A549 treated with CORT108297 at 1 μM for 4 hours (cell line): ENCODE data around the gene CRYL1. TPM values are rescaled to one million over a fixed set of nuclear protein-coding genes. Genes with fewer than 3 reads are reported as not detected.

Source experiments
- total RNA-seq: library from RNA; stranded (reverse); fragments of 200-300 nt; extraction: Qiagen RNA extraction; gene quantifications from 5 replicates; pipeline ENCODE4 v1.2.3, GENCODE V29; 2022

The CRYL1 gene
- 4.9 to 6.8 TPM (median 5.5 TPM) in 5 replicates for total RNA-seq

DNA sequence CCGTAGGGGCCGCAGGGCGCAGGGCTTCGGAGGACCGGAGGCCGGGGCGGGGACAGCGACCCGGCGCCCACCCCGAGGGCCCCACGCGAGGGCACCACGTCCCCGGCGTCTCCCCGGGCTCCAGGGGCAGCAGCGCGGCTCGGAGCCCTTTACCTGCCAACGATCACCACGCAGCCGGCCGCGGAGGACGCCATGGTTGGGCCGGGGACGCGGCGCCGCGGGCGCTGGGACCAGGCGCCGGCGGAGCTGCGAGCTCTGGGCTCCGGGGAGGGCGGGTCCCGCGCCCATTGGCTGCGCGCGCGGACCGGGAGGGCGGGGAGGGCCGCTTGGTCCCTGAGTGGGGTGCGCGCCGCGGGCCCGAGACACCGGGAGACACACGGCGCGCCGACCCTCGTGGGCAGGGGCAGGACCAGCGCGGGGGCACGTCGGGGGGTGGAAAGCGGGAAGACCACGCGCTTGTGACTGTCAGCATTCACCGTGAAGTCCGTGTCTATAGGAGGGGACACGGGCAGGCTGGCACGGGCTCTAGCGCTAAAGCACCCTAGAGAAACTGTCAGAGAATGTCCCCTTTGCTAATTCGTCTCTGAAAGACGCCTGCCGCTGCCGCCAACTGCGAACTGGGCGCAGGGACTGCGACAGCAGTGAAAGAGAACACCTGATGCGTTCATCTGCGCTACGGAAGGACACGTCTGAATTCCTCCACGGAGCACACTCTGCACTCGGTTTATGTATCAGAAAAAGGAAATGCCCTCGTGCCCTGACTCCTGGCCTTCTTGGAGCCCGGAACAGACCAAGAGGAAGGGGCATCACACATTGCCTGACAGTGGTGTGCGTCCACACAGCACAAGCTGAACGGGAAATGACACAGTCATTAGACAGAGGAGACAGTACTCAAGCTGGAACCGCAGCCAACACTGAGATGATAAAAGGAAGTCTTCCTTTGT lies at the start of gene CRYL1:
Gene CRYL1 (minus strand): TSS at position 257 of the 944 bp plus-strand sequence. CDS start 63 bp downstream, at position 194.

GRCh38 chr13:20566898-20567874 lies 41.5 kb upstream of the CRYL1 start, which contains the start of gene IFT88:
TSS of gene IFT88 (plus strand) at chr13:20567157. CDS start at chr13:20574386, 7,229 bp downstream.

Other genes with a start within 250 kb of the CRYL1 start
- 8.6 to 11.9 TPM (median 9.7 TPM) in 5 replicates for gene IFT88, start 41.3 kb upstream of the CRYL1 start, total RNA-seq
- 0.88 to 1.6 TPM (median 1.0 TPM) in 5 replicates for gene IL17D, start 177.8 kb upstream of the CRYL1 start, total RNA-seq
- 4.2 to 5.2 TPM (median 4.6 TPM) in 5 replicates for gene EEF1AKMT1, start 248.1 kb upstream of the CRYL1 start, total RNA-seq